ENCODE measurements around the gene DKKL1. TPM values are rescaled to one million over a fixed set of nuclear protein-coding genes. Genes with fewer than 3 reads are reported as not detected.
A peak's percentile ranks its signal among the peaks of the same experiment; 100 is the strongest.

The DKKL1 gene
- total RNA-seq, 2 experiments from 2014 or later: 0.61 to 0.63 TPM

GRCh38 chr19:49336482-49337266 lies 27.0 kb upstream of the DKKL1 start:
- no peak for DNase-seq (ENCODE audit: low spot score)
- H3K4me2 ChIP-seq (ENCODE audit: low read length): peak overlapping the region; percentile 100
- peaks cover 51% of the 10 kb centered on the region for H3K36me3 ChIP-seq (ENCODE audit: insufficient read depth, low read length)
- TF ChIP-seq EZH2phosphoT487 (IDR thresholded peaks at IDR 0.05; ENCODE audit: borderline replicate concordance, low read depth, low read length) (no peak), CTCF (conservative IDR thresholded peaks at IDR 0.05; ENCODE audit: low read length) (no peak)
- intact Hi-C loops (cut with micrococcal nuclease; ENCODE audit: unreplicated experiment): loop anchor here (10.0 kb wide), 1 partner anchor 108 kb away; the partner anchor contains the start of gene SLC17A7
- peaks cover 46% of the 10 kb centered on the region for H3K79me2 ChIP-seq (ENCODE audit: insufficient read depth, low read depth, low read length)
- H3K9me3 ChIP-seq (ENCODE audit: low read length): no peaks in the 10 kb centered on the region
- H3K9me2 ChIP-seq (ENCODE audit: insufficient read depth, low read length): no peaks in the 10 kb centered on the region
- no TSS peak for BruUV-seq (replicated peaks)
- H3K4me3 ChIP-seq (ENCODE audit: low read depth, low read length, poor library complexity, severe bottlenecking): peak overlapping the region; percentile 76
- POLR2A ChIA-PET: interaction anchor here (0.6 to 1.9 kb wide), 4 partner anchors 11 to 66 kb away, joined by 4 read pairs; no protein-coding TSS in a partner anchor
- H3K4me1 ChIP-seq (ENCODE audit: insufficient read depth, low read length, poor library complexity, severe bottlenecking): peaks cover 79% of the 10 kb centered on the region
- no peak overlapping the region for H2AFZ ChIP-seq (ENCODE audit: low read length)
- peak overlapping the region; percentile 98 for H3K27ac ChIP-seq (ENCODE audit: low read depth, low read length, poor library complexity, severe bottlenecking)
- H4K20me1 ChIP-seq (ENCODE audit: insufficient read depth, low read length): peaks cover 10% of the 10 kb centered on the region; the same call in 1 of the 2 replicates
- CTCF ChIA-PET (ENCODE audit: unreplicated experiment): no interaction called here

- H3K27ac ChIP-seq (ENCODE audit: low read depth, low read length, poor library complexity, severe bottlenecking): peak overlapping the region; percentile 98
- CTCF ChIA-PET (ENCODE audit: unreplicated experiment): no interaction called here
Measured at GRCh38 chr19:49337267-49338022, 26.2 kb upstream of the DKKL1 start.

More at GRCh38 chr19:49337267-49338022, 26.2 kb upstream of the DKKL1 start:
- Histone ChIP-seq H3K79me2 (ENCODE audit: insufficient read depth, low read depth, low read length) (peaks cover 39% of the 10 kb centered on the region), H3K9me3 (ENCODE audit: low read length) (no peaks in the 10 kb centered on the region), H4K20me1 (ENCODE audit: insufficient read depth, low read length) (peaks cover 10% of the 10 kb centered on the region; the same call in 1 of the 2 replicates), H3K4me1 (ENCODE audit: insufficient read depth, low read length, poor library complexity, severe bottlenecking) (peaks cover 76% of the 10 kb centered on the region), H3K4me2 (ENCODE audit: low read length) (peak overlapping the region; percentile 100), H3K9me2 (ENCODE audit: insufficient read depth, low read length) (no peaks in the 10 kb centered on the region), H2AFZ (ENCODE audit: low read length) (no peak overlapping the region), H3K36me3 (ENCODE audit: insufficient read depth, low read length) (peaks cover 57% of the 10 kb centered on the region), H3K4me3 (ENCODE audit: low read depth, low read length, poor library complexity, severe bottlenecking) (peak overlapping the region; percentile 76)
- TF ChIP-seq CTCF (conservative IDR thresholded peaks at IDR 0.05; ENCODE audit: low read length) (no peak), EZH2phosphoT487 (IDR thresholded peaks at IDR 0.05; ENCODE audit: borderline replicate concordance, low read depth, low read length) (no peak)
- intact Hi-C loops (cut with micrococcal nuclease; ENCODE audit: unreplicated experiment): loop anchor here (10.0 kb wide), 1 partner anchor 107 kb away; the partner anchor contains the start of gene SLC17A7
- POLR2A ChIA-PET: interaction anchor here (0.6 to 1.9 kb wide), 4 partner anchors 11 to 65 kb away, joined by 3 to 4 read pairs (median 4); partner anchors contain the start of gene KASH5
- no peak for DNase-seq (ENCODE audit: low spot score)
- no TSS peak for BruUV-seq (replicated peaks)
